IMR-90 (cell line): Measurements from ENCODE around the gene PHKB. TPM values are rescaled to one million over a fixed set of nuclear protein-coding genes. Genes with fewer than 3 reads are reported as not detected.

Source experiments
- ATAC-seq: fragments of 200-7000 bp; cut with Tn5 transposase; 2 replicates; pipeline ENCODE4 v1.9.1; 2020; ENCODE audit warnings: low read depth, mild to moderate bottlenecking, moderate library complexity
- BruUV-seq: library from RNA; stranded (reverse); fragments of 400-500 nt; replicated peaks from 2 replicates; lab custom pipeline; 2021; lab: Mats Ljungman, UMichigan
- CTCF ChIA-PET: fragments of 300-600 bp; formaldehyde crosslinking; extraction: SDS; loops from one replicate; lab custom pipeline; 2021; ENCODE audit warnings: antibody characterized with exemption; lab: Yijun Ruan, JAX
- POLR2A ChIA-PET: fragments of 300-600 bp; sonication (Branson Sonifier 250); formaldehyde crosslinking; loops from one replicate; lab custom pipeline; 2022; ENCODE audit warnings: antibody characterized with exemption; ENCODE audit not compliant: unreplicated experiment; lab: Charles Lee
- DNase-seq: peaks from one replicate; pipeline ENCODE4 v3.0.0; 2013
- H2AFZ ChIP-seq: replicated peaks from 2 replicates; pipeline ENCODE3; 2013; ENCODE audit warnings: low read length, mild to moderate bottlenecking; ENCODE audit not compliant: poor library complexity
- H2AK5ac ChIP-seq: 2 replicates; pipeline ENCODE4 v1.6.1; 2013; ENCODE audit warnings: low read depth, low read length, inconsistent platforms
- H2AK9ac ChIP-seq: replicated peaks from 2 replicates; pipeline ENCODE3; 2013; ENCODE audit warnings: mild to moderate bottlenecking, low read depth, low read length, moderate library complexity; ENCODE audit not compliant: poor library complexity
- H2BK120ac ChIP-seq: 2 replicates; pipeline ENCODE4 v1.6.1; 2013; ENCODE audit warnings: low read depth, low read length, inconsistent platforms
- H2BK15ac ChIP-seq: 3 replicates; pipeline ENCODE4 v1.6.1; 2013; ENCODE audit warnings: low read depth, low read length, inconsistent platforms
- H2BK20ac ChIP-seq: 2 replicates; pipeline ENCODE4 v1.6.1; 2013; ENCODE audit warnings: low read depth, mild to moderate bottlenecking, inconsistent platforms, low read length, moderate library complexity
- H2BK5ac ChIP-seq: 2 replicates; pipeline ENCODE4 v1.6.1; 2013; ENCODE audit warnings: mild to moderate bottlenecking, low read depth, low read length, inconsistent platforms; ENCODE audit not compliant: poor library complexity, severe bottlenecking
- H3K14ac ChIP-seq: replicated peaks from 2 replicates; pipeline ENCODE4 v1.6.1; 2013; ENCODE audit warnings: low read depth, low read length, inconsistent platforms
- H3K18ac ChIP-seq: 2 replicates; pipeline ENCODE4 v1.6.1; 2013; ENCODE audit warnings: low read depth, low read length, control low read depth
- H3K23ac ChIP-seq: 2 replicates; pipeline ENCODE4 v1.6.1; 2013; ENCODE audit warnings: low read depth, low read length, inconsistent platforms
- H3K27ac ChIP-seq: 2 replicates; pipeline ENCODE4 v1.5.1; 2013; ENCODE audit warnings: mild to moderate bottlenecking, control low read depth, low read length; ENCODE audit not compliant: insufficient read depth
- H3K27me3 ChIP-seq: 2 replicates; pipeline ENCODE4 v1.6.1; 2013; ENCODE audit warnings: low read length; ENCODE audit not compliant: control insufficient read depth, insufficient read depth
- H3K36me3 ChIP-seq: 2 replicates; pipeline ENCODE4 v1.6.1; 2013; ENCODE audit warnings: low read length, mixed read lengths; ENCODE audit not compliant: control insufficient read depth, insufficient read depth
- H3K4ac ChIP-seq: 2 replicates; pipeline ENCODE4 v1.6.1; 2013; ENCODE audit warnings: low read depth, low read length, inconsistent platforms
- H3K4me1 ChIP-seq: 2 replicates; pipeline ENCODE4 v1.6.1; 2013; ENCODE audit warnings: low read length, mixed read lengths; ENCODE audit not compliant: control insufficient read depth, insufficient read depth
- H3K4me2 ChIP-seq: 2 replicates; pipeline ENCODE4 v1.6.1; 2013; ENCODE audit warnings: low read depth, mild to moderate bottlenecking, control low read depth, low read length, moderate library complexity
- H3K4me3 ChIP-seq: 2 replicates; pipeline ENCODE4 v1.5.1; 2013; ENCODE audit warnings: low read depth, mild to moderate bottlenecking, control low read depth, low read length, moderate library complexity; ENCODE audit not compliant: insufficient read depth
- H3K56ac ChIP-seq: 2 replicates; pipeline ENCODE4 v1.6.1; 2013; ENCODE audit warnings: low read length, inconsistent platforms; ENCODE audit not compliant: insufficient read depth; ENCODE audit errors: extremely low read depth
- H3K79me1 ChIP-seq, 2 experiments: 2 replicates each; pipeline ENCODE4 v1.6.1; 2013; ENCODE audit warnings: low read length in 2 of 2, inconsistent platforms in 1 of 2, low read depth in 1 of 2
- H3K9ac ChIP-seq: 2 replicates; pipeline ENCODE4 v1.6.1; 2013; ENCODE audit warnings: low read depth, low read length, control low read depth
- H3K9me1 ChIP-seq: 2 replicates; pipeline ENCODE4 v1.6.1; 2013; ENCODE audit warnings: low read length, inconsistent platforms; ENCODE audit not compliant: insufficient read depth
- H3K9me3 ChIP-seq: 2 replicates; pipeline ENCODE4 v1.6.1; 2013; ENCODE audit warnings: low read length; ENCODE audit not compliant: control insufficient read depth, insufficient read depth
- H4K20me1 ChIP-seq: 2 replicates; pipeline ENCODE4 v1.6.1; 2013; ENCODE audit warnings: low read length, inconsistent platforms; ENCODE audit not compliant: insufficient read depth
- H4K5ac ChIP-seq: 2 replicates; pipeline ENCODE4 v1.6.1; 2013; ENCODE audit warnings: mild to moderate bottlenecking, low read depth, low read length, control low read depth
- H4K8ac ChIP-seq, 2 experiments: 2 replicates each; pipeline ENCODE4 v1.6.1; 2013; ENCODE audit warnings: low read depth in 2 of 2, low read length in 2 of 2, control low read depth in 1 of 2, inconsistent platforms in 1 of 2
- H4K91ac ChIP-seq: 2 replicates; pipeline ENCODE4 v1.6.1; 2013; ENCODE audit warnings: low read depth, low read length, inconsistent platforms; ENCODE audit not compliant: insufficient read depth
- WGBS, 2 experiments: methylation state at CpG; one replicate each; pipeline versions ENCODE4 v1.1.5 to v1.1.7; 2013; ENCODE audit warnings: missing lambda C conversion rate in 2 of 2; ENCODE audit not compliant: insufficient read length in 1 of 2; ENCODE audit errors: extremely low coverage in 2 of 2; 5-methylcytosine and 5-hydroxymethylcytosine counted together
- dilution Hi-C: fragments of 300-500 bp; cut with HindIII; formaldehyde crosslinking; loops from one replicate; pipeline ENCODE4 v1.14.3; 2018; ENCODE audit warnings: low sequenced_read_pairs; ENCODE audit not compliant: unreplicated experiment
- in situ Hi-C: fragments of 300-500 bp; cut with MboI; formaldehyde crosslinking; loops from 3 replicates; pipeline ENCODE4 v1.14.3; 2019; ENCODE audit warnings: low sequenced_read_pairs, inconsistent platforms, mixed read lengths
- intact Hi-C: fragments of 100-400 bp; cut with micrococcal nuclease; formaldehyde crosslinking; loops from 2 replicates; pipeline ENCODE4 v1.10.0; 2022
- polyA plus RNA-seq, 3 experiments: library from polyadenylated mRNA; depleted of rRNA; stranded (reverse); fragments of >200 nt; gene quantifications; 2 replicates each; pipeline ENCODE4 v1.2.3, GENCODE V29; 2012; ENCODE audit warnings: low replicate concordance in 1 of 3
- total RNA-seq: library from RNA; depleted of rRNA; stranded (reverse); fragments of >200 nt; gene quantifications from 2 replicates; pipeline ENCODE4 v1.2.3, GENCODE V29; 2012
- TF ChIP-seq, protein P1 (sequence below): fragments of 150-350 bp; IDR thresholded peaks from 2 replicates; pipeline ENCODE4 v1.6.1; 2017; ENCODE audit warnings: mild to moderate bottlenecking, antibody characterized with exemption, low read length, low read depth

Gene PHKB
- total and polyA plus RNA-seq, 2 of the 4 experiments (the other 2 are of a cell fraction), result 24.2 to 58.6 TPM

GRCh38 chr16:47727131-47727530 is 266.0 kb downstream of the PHKB start:
- H3K4me2 ChIP-seq, result no peak overlapping the region
- POLR2A ChIA-PET, result no interaction called here
- no peak overlapping the region for H2BK120ac ChIP-seq
- no peaks in the 10 kb centered on the region for H3K9me1 ChIP-seq
- in situ Hi-C loops (loop anchor here (25.0 kb wide), 1 partner anchor 435 kb away; the partner anchor contains the start of gene ABCC12), intact Hi-C loops (no loop called here), dilution Hi-C loops (no loop called here)
- H3K14ac ChIP-seq, result no peak overlapping the region
- no peak overlapping the region for H4K8ac ChIP-seq
- no peak overlapping the region for H2BK5ac ChIP-seq
- CTCF ChIA-PET, result no interaction called here
- no peak overlapping the region for H2AK5ac ChIP-seq
- no peaks in the 10 kb centered on the region for H3K9me3 ChIP-seq
- no peak overlapping the region for H4K91ac ChIP-seq
- no peak overlapping the region for H2BK20ac ChIP-seq
- no peaks in the 10 kb centered on the region for H3K36me3 ChIP-seq
- no peak overlapping the region for H3K18ac ChIP-seq
- H4K20me1 ChIP-seq, result no peaks in the 10 kb centered on the region; the same call in 1 of the 2 replicates
- ATAC-seq (no peak), DNase-seq (no peak)
- H2AK9ac ChIP-seq, result no peak overlapping the region
- no peak overlapping the region for H3K9ac ChIP-seq
- WGBS, 2 experiments, result no CpG with 5 or more reads among the region's 6 CpGs
- BruUV-seq, result no TSS peak
- no peak overlapping the region for H3K4me3 ChIP-seq
- TF ChIP-seq, protein P1, sequence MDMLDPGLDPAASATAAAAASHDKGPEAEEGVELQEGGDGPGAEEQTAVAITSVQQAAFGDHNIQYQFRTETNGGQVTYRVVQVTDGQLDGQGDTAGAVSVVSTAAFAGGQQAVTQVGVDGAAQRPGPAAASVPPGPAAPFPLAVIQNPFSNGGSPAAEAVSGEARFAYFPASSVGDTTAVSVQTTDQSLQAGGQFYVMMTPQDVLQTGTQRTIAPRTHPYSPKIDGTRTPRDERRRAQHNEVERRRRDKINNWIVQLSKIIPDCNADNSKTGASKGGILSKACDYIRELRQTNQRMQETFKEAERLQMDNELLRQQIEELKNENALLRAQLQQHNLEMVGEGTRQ, result no peak
- H3K27ac ChIP-seq, result no peak overlapping the region
- H2BK15ac ChIP-seq, result no peak overlapping the region
- H4K5ac ChIP-seq, result no peak overlapping the region
- no peaks in the 10 kb centered on the region for H3K27me3 ChIP-seq
- H2AFZ ChIP-seq, result no peak overlapping the region
- no peaks in the 10 kb centered on the region for H3K79me1 ChIP-seq
- peaks cover 1% of the 10 kb centered on the region for H3K4me1 ChIP-seq
- H3K56ac ChIP-seq, result no peak overlapping the region
- no peak overlapping the region for H3K23ac ChIP-seq
- H3K4ac ChIP-seq, result no peak overlapping the region
